GM12865 (cell line): ENCODE results near the gene MPV17.

Experiments
- DNase-seq: peaks from one replicate; pipeline ENCODE4 v3.0.0; 2010; ENCODE audit warnings: low read depth
- H3K4me3 ChIP-seq: 2 replicates; pipeline ENCODE4 v1.5.1; 2011; ENCODE audit warnings: mild to moderate bottlenecking, low read depth, low read length, control low read depth
- CTCF ChIP-seq: IDR thresholded peaks from 2 replicates; pipeline ENCODE4 v1.5.1; 2011; ENCODE audit warnings: low read length, control low read depth, low read depth, inconsistent platforms; ENCODE audit not compliant: insufficient read depth; ENCODE audit errors: missing control alignments

The MPV17 gene

GRCh38 chr2:27351802-27352598 lies 29.1 kb upstream of the MPV17 start:
- no peak for DNase-seq
- no peak overlapping the region for H3K4me3 ChIP-seq
- no peak for TF ChIP-seq CTCF

- no peak overlapping the region for H3K4me3 ChIP-seq
- DNase-seq = no peak
- TF ChIP-seq CTCF = no peak
These were observed 27.3 kb upstream of the MPV17 start for GRCh38 chr2:27350106-27350693.

- no peak overlapping the region for H3K4me3 ChIP-seq
- no peak for DNase-seq
- TF ChIP-seq CTCF = no peak
These were observed 24.7 kb upstream of the MPV17 start for GRCh38 chr2:27347641-27348040.

GRCh38 chr2:27336173-27336572 lies 13.3 kb upstream of the MPV17 start:
- no peak overlapping the region for H3K4me3 ChIP-seq
- DNase-seq = no peak
- TF ChIP-seq CTCF = no peak

- no peak overlapping the region for H3K4me3 ChIP-seq
- no peak for TF ChIP-seq CTCF
- DNase-seq = no peak
These were observed 12.4 kb upstream of the MPV17 start for GRCh38 chr2:27335311-27335710.

GRCh38 chr2:27324720-27325119 lies 1.8 kb upstream of the MPV17 start:
- H3K4me3 ChIP-seq = no peak overlapping the region
- DNase-seq = no peak
- no peak for TF ChIP-seq CTCF
